GM23338 (cell line): ENCODE results near the gene ITGA3.

Experiments used
- CREB1 ChIP-seq: fragments of 250-450 bp; sonication (Bioruptor Pico); IDR thresholded peaks from 2 replicates; pipeline ENCODE4 v1.5.0; 2020; ENCODE audit warnings: low read depth, mild to moderate bottlenecking, moderate library complexity
- CTCF ChIP-seq, 2 experiments: fragments of 200-600 bp in 1 of 2; sonication (generic) in 1 of 2; conservative IDR thresholded peaks; 2 replicates each; pipeline versions ENCODE4 v1.5.1 to v1.6.1; 2016 to 2017; ENCODE audit warnings: antibody characterized with exemption in 2 of 2, low read depth in 2 of 2, mild to moderate bottlenecking in 2 of 2, moderate library complexity in 1 of 2
- ETS1 ChIP-seq: IDR thresholded peaks from 2 replicates; pipeline ENCODE4 v1.6.1; 2016; ENCODE audit warnings: antibody characterized with exemption
- EZH2 ChIP-seq: fragments of 200-600 bp; sonication (generic); IDR thresholded peaks from one replicate; pipeline ENCODE4 v1.8.0; 2017; ENCODE audit warnings: antibody characterized with exemption, mild to moderate bottlenecking, low read depth; ENCODE audit not compliant: unreplicated experiment
- EZH2phosphoT487 ChIP-seq: fragments of 200-600 bp; sonication (generic); IDR thresholded peaks from one replicate; pipeline ENCODE4 v1.8.1; 2018; ENCODE audit warnings: antibody characterized with exemption; ENCODE audit not compliant: unreplicated experiment
- JUNB ChIP-seq: IDR thresholded peaks from one replicate; pipeline ENCODE4 v1.6.1; 2016; ENCODE audit warnings: antibody characterized with exemption; ENCODE audit not compliant: unreplicated experiment
- POLR2AphosphoS5 ChIP-seq: IDR thresholded peaks from 2 replicates; pipeline ENCODE4 v1.6.1; 2016; ENCODE audit warnings: antibody characterized with exemption, low read depth
- REST ChIP-seq: IDR thresholded peaks from one replicate; pipeline ENCODE4 v1.6.1; 2018; ENCODE audit warnings: antibody characterized with exemption; ENCODE audit not compliant: unreplicated experiment
- STAT1 ChIP-seq: IDR thresholded peaks from one replicate; pipeline ENCODE4 v1.6.1; 2016; ENCODE audit warnings: antibody characterized with exemption; ENCODE audit not compliant: unreplicated experiment
- ZNF114 ChIP-seq: fragments of 250-450 bp; sonication (Bioruptor Pico); IDR thresholded peaks from 2 replicates; pipeline ENCODE4 v1.5.0; 2020; ENCODE audit warnings: mild to moderate bottlenecking, moderate library complexity
- ZNF331 ChIP-seq: fragments of 250-450 bp; sonication (Bioruptor Pico); IDR thresholded peaks from 2 replicates; pipeline ENCODE4 v1.5.0; 2020; ENCODE audit warnings: low read depth, mild to moderate bottlenecking, moderate library complexity
- ZNF462 ChIP-seq: fragments of 250-450 bp; sonication (Bioruptor Pico); IDR thresholded peaks from 2 replicates; pipeline ENCODE4 v1.5.0; 2020; ENCODE audit warnings: mild to moderate bottlenecking, moderate library complexity

- no peak for TF ChIP-seq CTCF (conservative IDR thresholded peaks at IDR 0.05; ENCODE audit: low read depth in 2 of 2)
- no peak for TF ChIP-seq EZH2
- no peak for TF ChIP-seq POLR2AphosphoS5
- TF ChIP-seq ETS1 = no peak
- no peak for TF ChIP-seq REST
- TF ChIP-seq ZNF114 (CRISPR knock-in tag) = no peak
- no peak for TF ChIP-seq JUNB
- TF ChIP-seq CREB1 (CRISPR knock-in tag) = no peak
- no peak for TF ChIP-seq EZH2phosphoT487
- no peak for TF ChIP-seq ZNF331
- no peak for TF ChIP-seq ZNF462 (CRISPR knock-in tag)
- TF ChIP-seq STAT1 = no peak
These were observed 37.0 kb upstream of the ITGA3 start for GRCh38 chr17:50018909-50019308.
